ENCODE measurements around the gene ZNF609.

DNA sequence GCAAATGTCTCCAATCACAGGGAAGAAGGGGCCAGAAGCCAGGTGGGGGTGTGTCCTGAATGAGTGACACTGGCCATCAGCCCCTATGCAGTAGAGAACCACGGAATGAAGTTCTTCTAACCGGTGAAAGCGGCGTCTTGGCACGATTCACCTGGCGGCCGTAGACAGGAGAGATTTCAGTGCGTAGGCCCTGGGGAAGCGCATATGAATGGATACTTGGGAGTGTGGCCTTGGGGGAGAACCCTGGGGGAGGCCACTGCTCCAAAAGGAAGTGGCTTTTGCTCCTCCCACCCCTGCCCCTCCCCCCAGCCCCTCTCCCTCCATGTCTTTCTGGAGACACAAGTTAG is 271.4 kb downstream of the ZNF609 start:
- TF ChIP-seq, protein P1, sequence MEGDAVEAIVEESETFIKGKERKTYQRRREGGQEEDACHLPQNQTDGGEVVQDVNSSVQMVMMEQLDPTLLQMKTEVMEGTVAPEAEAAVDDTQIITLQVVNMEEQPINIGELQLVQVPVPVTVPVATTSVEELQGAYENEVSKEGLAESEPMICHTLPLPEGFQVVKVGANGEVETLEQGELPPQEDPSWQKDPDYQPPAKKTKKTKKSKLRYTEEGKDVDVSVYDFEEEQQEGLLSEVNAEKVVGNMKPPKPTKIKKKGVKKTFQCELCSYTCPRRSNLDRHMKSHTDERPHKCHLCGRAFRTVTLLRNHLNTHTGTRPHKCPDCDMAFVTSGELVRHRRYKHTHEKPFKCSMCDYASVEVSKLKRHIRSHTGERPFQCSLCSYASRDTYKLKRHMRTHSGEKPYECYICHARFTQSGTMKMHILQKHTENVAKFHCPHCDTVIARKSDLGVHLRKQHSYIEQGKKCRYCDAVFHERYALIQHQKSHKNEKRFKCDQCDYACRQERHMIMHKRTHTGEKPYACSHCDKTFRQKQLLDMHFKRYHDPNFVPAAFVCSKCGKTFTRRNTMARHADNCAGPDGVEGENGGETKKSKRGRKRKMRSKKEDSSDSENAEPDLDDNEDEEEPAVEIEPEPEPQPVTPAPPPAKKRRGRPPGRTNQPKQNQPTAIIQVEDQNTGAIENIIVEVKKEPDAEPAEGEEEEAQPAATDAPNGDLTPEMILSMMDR (IDR thresholded peaks at IDR 0.05 in 2 of 3, conservative IDR thresholded peaks at IDR 0.05 in 1 of 3; ENCODE audit: borderline replicate concordance in 1 of 3, insufficient read depth in 1 of 3, low read depth in 2 of 3, low read length in 2 of 3): no peak
- no peak for TF ChIP-seq SP1 (IDR thresholded peaks at IDR 0.05; ENCODE audit: low read depth)
- TF ChIP-seq CBX3 (IDR thresholded peaks at IDR 0.05; ENCODE audit: low read depth): no peak
- no peak for TF ChIP-seq POLR2AphosphoS5 (IDR thresholded peaks at IDR 0.05; ENCODE audit: low read depth, low read length)
